Spleen (tissue), 11 donors: ENCODE measurements around the gene MYADM. TPM values are rescaled to one million over a fixed set of nuclear protein-coding genes. Genes with fewer than 3 reads are reported as not detected.

ENCODE experiments used
- DNase-seq: peaks from one replicate; pipeline ENCODE4 v3.0.0-alpha.2; 2020
- H3K27ac ChIP-seq, 8 donors: fragments of 200-600 bp; sonication (generic) in 7 of 8; 1 replicate in 4 of 8; 2 replicates in 4 of 8; pipeline versions ENCODE4 v1.5.0 to v1.8.0; 2016 to 2021; ENCODE audit warnings: inconsistent platforms in 4 of 8, mild to moderate bottlenecking in 4 of 8, moderate library complexity in 1 of 8
- H3K27me3 ChIP-seq, 7 donors: fragments of 200-600 bp; sonication (generic) in 6 of 7; replicated peaks in 1 of 7; 1 replicate in 4 of 7; 2 replicates in 3 of 7; pipeline versions ENCODE4 v1.5.0 to v1.8.0; 2016 to 2021; ENCODE audit warnings: inconsistent platforms in 3 of 7, mild to moderate bottlenecking in 1 of 7
- H3K36me3 ChIP-seq, 6 donors: fragments of 200-600 bp; sonication (generic) in 5 of 6; 1 replicate in 4 of 6; 2 replicates in 2 of 6; pipeline versions ENCODE4 v1.5.0 to v1.8.0; 2016 to 2021; ENCODE audit warnings: inconsistent platforms in 2 of 6
- H3K4me1 ChIP-seq, 6 donors: fragments of 200-600 bp; sonication (generic) in 5 of 6; 1 replicate in 3 of 6; 2 replicates in 3 of 6; pipeline versions ENCODE4 v1.5.0 to v1.8.0; 2016 to 2021; ENCODE audit warnings: inconsistent platforms in 3 of 6
- H3K4me3 ChIP-seq, 8 donors: fragments of 200-600 bp; sonication (generic) in 7 of 8; 1 replicate in 4 of 8; 2 replicates in 4 of 8; pipeline versions ENCODE4 v1.5.0 to v1.8.0; 2016 to 2021; ENCODE audit warnings: inconsistent platforms in 4 of 8, mild to moderate bottlenecking in 4 of 8, moderate library complexity in 2 of 8
- H3K9me3 ChIP-seq, 8 donors: fragments of 200-600 bp; sonication (generic) in 7 of 8; 1 replicate in 4 of 8; 2 replicates in 4 of 8; pipeline versions ENCODE4 v1.5.0 to v1.8.0; 2016 to 2021; ENCODE audit warnings: inconsistent platforms in 4 of 8
- POLR2A ChIP-seq, 3 donors: fragments of 450-650 bp; IDR thresholded peaks; one replicate each; pipeline ENCODE4 v1.5.1; 2017; ENCODE audit warnings: antibody characterized with exemption in 3 of 3, mild to moderate bottlenecking in 1 of 3
- POLR2AphosphoS5 ChIP-seq, 3 donors: sonication (generic); formaldehyde crosslinking; IDR thresholded peaks; one replicate each; pipeline ENCODE4 v1.5.1; 2017; ENCODE audit warnings: antibody characterized with exemption in 3 of 3
- WGBS, 5 donors: extraction: QIAGEN DNeasy Blood & Tissue Kit in 3 of 5; methylation state at CpG; one replicate each; pipeline versions ENCODE4 v1.1.5 to v1.1.7; 2013 to 2018; 5-methylcytosine and 5-hydroxymethylcytosine counted together
- intact Hi-C: fragments of 100-400 bp; cut with DNase I; formaldehyde crosslinking; loops from one replicate; pipeline ENCODE4 v1.15.0; 2023; ENCODE audit warnings: low total_unique reads
- polyA plus RNA-seq, 3 donors: library from polyadenylated mRNA; stranded (reverse); fragments of 200-250 nt; gene quantifications; one replicate each; pipeline ENCODE4 v1.2.1, GENCODE V29; 2013
- total RNA-seq, 7 donors: library from RNA; depleted of rRNA in 3 of 7; stranded (reverse); fragments of >200 nt in 3 of 7; fragmentation: NEBNext Ultra II Directional in 4 of 7; extraction: Animal tissue kit (Norgen Biotek cat#: 25700) in 4 of 7; gene quantifications; one replicate each; pipeline versions ENCODE4 v1.1.0 to v1.2.1, GENCODE V29; 2016 to 2021
- TF ChIP-seq, protein P1 (sequence below), 11 experiments: fragments of 200-600 bp in 7 of 11; fragments of 450-650 bp in 4 of 11; sonication (generic) in 4 of 11; IDR thresholded peaks in 8 of 11; conservative IDR thresholded peaks in 3 of 11; 1 replicate in 7 of 11; 2 replicates in 4 of 11; pipeline versions ENCODE4 v1.4.0 to v1.8.0; 2016 to 2021; ENCODE audit warnings: antibody characterized with exemption in 11 of 11, inconsistent platforms in 4 of 11, mild to moderate bottlenecking in 1 of 11
- donor health status: healthy with polysubstance abuse.
- donor health status: DM: no; HTN: no; CAD: no; lungs with moderate emphysema.
- donor health status: DM: no; HTN: no; CAD: no.
- donor health status: Bipolar disorder and iron deficiency.
- donor health status: healthy.
- donor health status: DM: no; HTN: no; CAD: no.
- donor health status: DM: yes; HTN: yes; CAD: no.

Gene MYADM
- total and polyA plus RNA-seq, 10 donors, result 9.1 to 146 (median 50.8) TPM

DNA sequence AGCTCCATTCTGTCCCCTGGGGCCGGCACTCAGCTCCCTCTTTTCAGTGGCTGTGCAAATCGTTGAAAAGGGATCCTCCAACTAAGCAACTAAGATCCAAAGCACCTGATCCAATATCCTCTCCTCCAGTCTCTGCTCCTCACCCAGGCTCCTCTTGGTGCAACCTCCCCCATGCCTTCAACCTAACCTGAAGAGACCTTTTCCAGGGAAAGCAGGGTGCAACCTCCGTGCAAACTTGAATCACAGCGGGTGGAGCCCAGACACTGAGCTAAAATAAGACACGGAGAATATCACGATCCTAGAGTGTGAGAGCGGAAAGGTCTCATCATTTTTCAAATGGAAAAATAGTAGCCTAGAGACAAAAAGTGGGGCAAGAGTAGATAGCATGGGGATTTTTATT is 49.7 kb downstream of the MYADM start:
- H3K36me3 ChIP-seq, result no peaks in the 10 kb centered on the region
- WGBS, 5 donors, result 82 to 94% (median 90%) methylated on average over 7 of the region's 7 CpGs
- H3K27ac ChIP-seq, result no peak overlapping the region
- H3K9me3 ChIP-seq, result no peaks in the 10 kb centered on the region
- H3K4me1 ChIP-seq, result no peaks in the 10 kb centered on the region
- H3K4me3 ChIP-seq, result no peak overlapping the region
- DNase-seq, result no peak
- TF ChIP-seq, protein P1, sequence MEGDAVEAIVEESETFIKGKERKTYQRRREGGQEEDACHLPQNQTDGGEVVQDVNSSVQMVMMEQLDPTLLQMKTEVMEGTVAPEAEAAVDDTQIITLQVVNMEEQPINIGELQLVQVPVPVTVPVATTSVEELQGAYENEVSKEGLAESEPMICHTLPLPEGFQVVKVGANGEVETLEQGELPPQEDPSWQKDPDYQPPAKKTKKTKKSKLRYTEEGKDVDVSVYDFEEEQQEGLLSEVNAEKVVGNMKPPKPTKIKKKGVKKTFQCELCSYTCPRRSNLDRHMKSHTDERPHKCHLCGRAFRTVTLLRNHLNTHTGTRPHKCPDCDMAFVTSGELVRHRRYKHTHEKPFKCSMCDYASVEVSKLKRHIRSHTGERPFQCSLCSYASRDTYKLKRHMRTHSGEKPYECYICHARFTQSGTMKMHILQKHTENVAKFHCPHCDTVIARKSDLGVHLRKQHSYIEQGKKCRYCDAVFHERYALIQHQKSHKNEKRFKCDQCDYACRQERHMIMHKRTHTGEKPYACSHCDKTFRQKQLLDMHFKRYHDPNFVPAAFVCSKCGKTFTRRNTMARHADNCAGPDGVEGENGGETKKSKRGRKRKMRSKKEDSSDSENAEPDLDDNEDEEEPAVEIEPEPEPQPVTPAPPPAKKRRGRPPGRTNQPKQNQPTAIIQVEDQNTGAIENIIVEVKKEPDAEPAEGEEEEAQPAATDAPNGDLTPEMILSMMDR (IDR thresholded peaks at IDR 0.05 in 8 of 11, conservative IDR thresholded peaks at IDR 0.05 in 3 of 11), result no peak
- TF ChIP-seq POLR2AphosphoS5 (IDR thresholded peaks at IDR 0.05) (no peak), POLR2A (IDR thresholded peaks at IDR 0.05) (no peak)
- peaks cover 0 to 42% (median 8%) of the 10 kb centered on the region in 7 donors for H3K27me3 ChIP-seq
- intact Hi-C loops, result no loop called here

Other genes with a start within 250 kb of the MYADM start
- not detected for gene DPRX, start 235.9 kb upstream of the MYADM start, total RNA-seq
- not detected for gene DPRX, start 235.9 kb upstream of the MYADM start, polyA plus RNA-seq
- gene NLRP12, start 43.6 kb upstream of the MYADM start, total RNA-seq, result 10 to 100 TPM in 5 of 7 donors, 1 to 10 TPM in 2; 6.9 to 29.8 (median 12.0) TPM
- gene NLRP12, start 43.6 kb upstream of the MYADM start, polyA plus RNA-seq, result 1 to 10 TPM in 2 of 3 donors, under 1 TPM in 1; 0.24 to 2.2 (median 1.1) TPM
- gene PRKCG, start 14.3 kb downstream of the MYADM start, total RNA-seq, result under 1 TPM in 1 of 7 donors, not detected in 6; 0.17 TPM
- gene PRKCG, start 14.3 kb downstream of the MYADM start, polyA plus RNA-seq, result not detected
- gene CACNG7, start 41.4 kb downstream of the MYADM start, total RNA-seq, result not detected
- not detected for gene CACNG7, start 41.4 kb downstream of the MYADM start, polyA plus RNA-seq
- gene CACNG8, start 95.1 kb downstream of the MYADM start, total RNA-seq, result under 1 TPM in 3 of 7 donors, not detected in 4; 0.03 to 0.11 (median 0.06) TPM
- gene CACNG8, start 95.1 kb downstream of the MYADM start, polyA plus RNA-seq, result under 1 TPM in 1 of 3 donors, not detected in 2; 0.02 TPM
- gene CACNG6, start 123.8 kb downstream of the MYADM start, total RNA-seq, result not detected
- not detected for gene CACNG6, start 123.8 kb downstream of the MYADM start, polyA plus RNA-seq
- 10 to 100 TPM in 2 of 7 donors, 1 to 10 TPM in 4, not detected in 1; 2.8 to 13.3 (median 7.3) TPM for gene VSTM1, start 196.0 kb downstream of the MYADM start, total RNA-seq
- gene VSTM1, start 196.0 kb downstream of the MYADM start, polyA plus RNA-seq, result under 1 TPM; 0.32 to 0.70 (median 0.41) TPM
- 1 to 10 TPM in 1 of 7 donors, not detected in 6; 1.5 TPM for gene TARM1, start 213.5 kb downstream of the MYADM start, total RNA-seq
- gene TARM1, start 213.5 kb downstream of the MYADM start, polyA plus RNA-seq, result not detected
- gene OSCAR, start 232.9 kb downstream of the MYADM start, total RNA-seq, result 10 to 100 TPM in 6 of 7 donors, 1 to 10 TPM in 1; 9.1 to 49.5 (median 18.3) TPM
- gene OSCAR, start 232.9 kb downstream of the MYADM start, polyA plus RNA-seq, result 10 to 100 TPM in 2 of 3 donors, 1 to 10 TPM in 1; 2.4 to 18.2 (median 12.9) TPM
- gene NDUFA3, start 235.0 kb downstream of the MYADM start, total RNA-seq, result 100 to 1,000 TPM in 1 of 7 donors, 10 to 100 TPM in 6; 14.5 to 109 (median 73.5) TPM
- gene NDUFA3, start 235.0 kb downstream of the MYADM start, polyA plus RNA-seq, result 100 to 1,000 TPM; 162 to 197 (median 185) TPM
- 10 to 100 TPM; 16.5 to 22.7 (median 20.1) TPM for gene TFPT, start 247.8 kb downstream of the MYADM start, total RNA-seq
- gene TFPT, start 247.8 kb downstream of the MYADM start, polyA plus RNA-seq, result 10 to 100 TPM; 24.8 to 36.5 (median 28.8) TPM
- gene PRPF31, start 247.9 kb downstream of the MYADM start, total RNA-seq, result 10 to 100 TPM; 34.7 to 57.0 (median 48.1) TPM
- gene PRPF31, start 247.9 kb downstream of the MYADM start, polyA plus RNA-seq, result 10 to 100 TPM; 45.5 to 66.2 (median 59.1) TPM